Endometrial microvascular endothelial cells (primary cell): ENCODE measurements around the gene ALDH1A1. TPM values are rescaled to one million over a fixed set of nuclear protein-coding genes. Genes with fewer than 3 reads are reported as not detected.

Source experiments
- in situ Hi-C: cut with HindIII; loops from 2 replicates; pipeline ENCODE4 v1.10.0; 2017; ENCODE audit warnings: low sequenced_read_pairs, low pct_unique_long_range_greater_than_20kb; ENCODE audit errors: inconsistent ontology term
- total RNA-seq: library from RNA; depleted of rRNA; stranded (reverse); fragments of >200 nt; gene quantifications from one replicate; pipeline ENCODE4 v1.2.3, GENCODE V29; 2015; ENCODE audit errors: inconsistent ontology term

Gene ALDH1A1
- total RNA-seq, 1 donor from 2014 or later, result 8.9 TPM

DNA sequence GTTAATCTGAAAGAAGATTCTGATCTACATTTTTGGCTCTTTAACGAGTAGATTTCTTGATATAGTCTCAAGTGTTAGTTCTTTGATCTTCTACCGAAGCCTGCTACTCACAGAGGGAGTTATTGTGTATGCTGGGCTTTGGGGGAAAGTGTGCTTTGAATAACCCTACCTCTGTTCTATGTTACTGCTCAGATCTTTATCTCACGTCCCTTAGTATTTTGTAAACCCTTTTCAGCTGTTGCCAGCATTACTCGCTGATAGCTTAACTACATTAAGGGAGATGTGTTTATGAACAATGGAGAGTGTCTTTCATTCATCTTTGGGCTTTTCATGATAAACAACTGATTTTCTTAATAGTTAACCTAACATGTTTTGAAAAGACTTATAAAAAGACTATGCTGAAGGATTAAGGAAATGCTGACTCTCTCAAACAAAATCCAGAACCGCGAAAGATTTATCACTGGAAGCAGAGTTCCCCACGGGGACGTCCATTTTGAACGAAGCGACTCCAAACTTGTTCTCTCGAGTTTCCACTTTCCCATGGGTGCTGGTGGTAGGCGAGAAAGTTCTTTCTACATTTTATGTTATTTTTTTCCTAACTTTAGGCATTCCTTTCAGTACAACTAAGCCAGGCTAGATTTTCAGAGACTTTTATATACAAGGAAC is 27.9 kb upstream of the ALDH1A1 start:
- in situ Hi-C loops, result no loop called here

DNA sequence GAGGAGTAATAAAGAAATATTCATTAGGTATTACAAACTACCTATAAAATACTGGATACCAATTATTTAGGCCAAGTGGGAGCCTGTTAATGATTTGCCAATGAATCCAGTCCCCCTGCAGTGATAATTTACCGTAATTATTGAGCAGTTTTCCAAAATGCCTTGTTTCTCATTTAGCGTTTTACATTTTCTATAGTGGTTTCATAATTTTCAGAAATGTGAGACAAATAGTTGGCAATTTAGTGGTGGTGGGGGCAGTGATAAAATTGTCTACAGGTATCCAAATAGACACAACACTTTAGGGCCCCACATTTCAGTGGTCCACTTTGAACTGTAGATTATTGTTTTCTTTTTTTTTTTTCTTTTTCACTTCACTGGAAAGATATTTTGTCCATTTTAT is 27.3 kb upstream of the ALDH1A1 start:
- in situ Hi-C loops, result no loop called here

DNA sequence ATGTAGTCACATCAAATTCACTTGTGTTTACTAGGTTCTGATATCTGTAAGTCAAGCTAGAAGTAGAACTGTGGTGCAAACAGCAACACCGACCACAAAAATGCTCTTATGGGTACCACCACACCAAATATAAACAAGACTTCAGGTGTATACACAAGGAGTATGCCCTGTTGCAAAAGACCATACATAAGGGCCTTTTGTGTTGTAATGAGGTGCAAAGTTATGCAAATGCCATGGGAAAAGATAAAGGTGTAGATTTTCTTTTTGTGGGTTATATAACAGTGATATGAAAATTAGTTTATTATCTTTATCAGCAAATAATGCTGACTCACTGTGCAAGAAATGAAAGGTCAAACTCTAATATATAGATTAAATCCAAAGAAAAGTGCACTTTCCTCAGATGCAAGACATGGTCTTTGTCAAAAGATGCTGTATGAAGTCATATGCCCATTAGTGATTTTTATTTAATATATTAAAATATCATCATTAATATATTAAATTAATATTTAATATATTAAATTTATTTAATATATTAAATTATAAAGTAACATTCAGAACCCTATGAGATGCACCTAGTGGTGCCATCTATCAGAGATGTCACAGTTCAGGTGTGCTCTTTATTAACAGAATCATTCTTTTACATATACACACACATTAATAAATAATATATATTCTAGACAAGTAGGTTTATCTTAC is 26.7 kb upstream of the ALDH1A1 start:
- in situ Hi-C loops, result no loop called here

DNA sequence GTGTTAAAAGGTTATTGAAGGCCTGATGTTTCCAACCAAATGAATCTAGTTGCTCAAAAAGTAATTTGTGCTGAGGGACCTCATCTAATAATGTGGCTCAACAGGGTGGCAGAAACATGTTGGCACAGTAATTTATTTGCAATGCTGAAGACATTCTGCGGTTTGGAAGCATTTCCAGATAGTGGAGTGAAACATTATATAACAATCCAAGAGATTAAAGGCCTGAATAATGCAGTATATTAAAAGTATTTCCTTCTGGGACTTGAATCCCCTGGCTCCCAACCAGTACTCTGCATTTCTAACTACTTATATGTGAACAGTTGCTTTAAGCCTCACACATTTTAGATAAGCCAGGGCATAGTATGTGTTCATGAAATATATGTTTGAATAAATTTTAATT is 25.9 kb upstream of the ALDH1A1 start:
- in situ Hi-C loops, result no loop called here

DNA sequence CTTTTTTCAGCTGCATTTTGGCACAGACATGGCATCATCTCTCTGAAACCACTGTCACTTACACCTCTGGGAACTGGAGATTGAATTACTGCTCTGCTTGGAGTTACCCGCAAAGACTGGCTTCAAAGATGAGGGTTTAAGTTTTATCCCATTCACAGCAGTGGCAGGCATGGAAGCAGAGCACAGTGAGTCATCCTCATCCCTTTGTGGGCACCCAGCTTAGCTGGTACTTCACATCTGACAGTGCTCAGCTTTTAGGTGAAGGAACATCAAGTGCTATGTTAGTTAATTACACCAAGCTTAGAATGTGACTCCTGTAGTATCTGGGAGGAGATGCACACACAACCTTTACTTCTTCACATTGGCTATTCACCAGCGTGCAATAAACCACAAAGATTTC is 24.8 kb upstream of the ALDH1A1 start:
- in situ Hi-C loops, result no loop called here

DNA sequence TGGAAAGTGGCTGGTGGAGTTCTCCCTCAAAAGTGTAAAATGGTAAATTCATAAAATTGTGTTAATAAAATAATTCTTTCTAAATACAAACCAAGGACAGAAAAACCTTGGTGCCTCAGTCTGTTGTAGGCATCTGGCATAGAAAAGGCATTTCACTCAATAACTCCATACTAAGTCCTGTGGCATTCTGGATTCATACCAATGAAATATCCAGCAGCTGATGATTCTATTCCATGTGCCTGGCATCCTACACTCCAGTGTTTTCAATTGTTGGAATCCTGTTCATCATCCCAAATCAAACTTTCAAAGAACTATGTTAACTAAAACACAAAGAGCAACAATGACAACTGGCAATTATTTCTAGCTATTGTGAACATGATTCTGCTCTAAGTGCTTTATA is 21.6 kb upstream of the ALDH1A1 start:
- in situ Hi-C loops, result no loop called here

DNA sequence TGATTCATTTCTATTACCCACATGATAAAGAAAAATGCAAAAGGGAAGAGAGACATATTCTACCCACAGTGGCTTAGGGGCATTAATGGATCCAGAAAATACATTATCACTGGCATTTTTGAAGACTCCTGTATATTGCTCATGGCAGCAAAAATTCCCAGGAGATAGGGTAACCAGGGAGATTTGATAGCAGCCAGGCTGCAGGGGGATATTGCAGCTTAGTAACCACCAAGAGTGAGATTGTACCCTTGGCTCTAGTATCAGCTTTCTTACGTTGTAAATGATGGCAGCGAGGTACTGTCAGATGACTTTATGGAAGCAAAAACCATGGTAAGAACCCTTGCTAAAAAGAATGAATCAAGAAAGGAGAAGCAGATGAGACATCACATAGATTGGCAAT is 19.8 kb upstream of the ALDH1A1 start:
- in situ Hi-C loops, result no loop called here

DNA sequence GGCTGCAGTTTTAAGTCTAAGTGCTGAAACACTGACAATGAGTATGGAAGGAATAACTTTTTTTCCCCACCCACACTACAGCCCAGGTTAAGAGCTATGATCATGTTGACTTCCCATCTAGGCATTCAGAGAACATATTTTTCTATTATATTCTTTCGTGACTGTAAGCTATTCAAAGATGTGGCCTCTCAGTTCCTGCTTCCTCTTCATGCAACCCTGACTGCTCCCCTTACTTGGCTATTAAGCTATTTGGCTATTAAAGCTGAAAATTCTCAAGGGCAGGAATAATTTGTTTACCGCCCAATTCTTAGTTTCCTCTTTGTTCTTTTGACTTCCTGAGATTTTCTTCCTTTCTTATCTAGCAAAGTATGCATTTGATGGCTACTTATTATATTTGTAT is 18.6 kb upstream of the ALDH1A1 start:
- in situ Hi-C loops, result no loop called here

DNA sequence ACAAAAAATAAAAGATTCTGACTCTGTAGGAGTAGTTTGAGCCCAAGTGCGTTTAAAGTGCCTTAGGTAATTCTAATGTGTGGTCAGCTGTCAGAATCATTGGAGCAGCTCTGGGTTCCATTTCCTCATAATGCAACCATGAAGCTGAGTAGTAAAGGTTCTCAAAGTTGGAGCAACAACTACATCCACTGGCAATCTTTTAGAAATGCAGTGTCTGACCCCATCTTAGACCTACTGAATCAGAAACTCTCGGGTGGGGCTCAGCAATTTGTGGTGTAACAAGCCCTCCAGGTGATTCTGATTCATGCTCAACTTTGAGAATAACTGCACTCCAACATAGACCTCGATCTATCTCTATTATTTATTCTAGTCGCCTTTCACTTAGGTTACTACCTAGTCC is 7.6 kb upstream of the ALDH1A1 start:
- in situ Hi-C loops, result no loop called here

DNA sequence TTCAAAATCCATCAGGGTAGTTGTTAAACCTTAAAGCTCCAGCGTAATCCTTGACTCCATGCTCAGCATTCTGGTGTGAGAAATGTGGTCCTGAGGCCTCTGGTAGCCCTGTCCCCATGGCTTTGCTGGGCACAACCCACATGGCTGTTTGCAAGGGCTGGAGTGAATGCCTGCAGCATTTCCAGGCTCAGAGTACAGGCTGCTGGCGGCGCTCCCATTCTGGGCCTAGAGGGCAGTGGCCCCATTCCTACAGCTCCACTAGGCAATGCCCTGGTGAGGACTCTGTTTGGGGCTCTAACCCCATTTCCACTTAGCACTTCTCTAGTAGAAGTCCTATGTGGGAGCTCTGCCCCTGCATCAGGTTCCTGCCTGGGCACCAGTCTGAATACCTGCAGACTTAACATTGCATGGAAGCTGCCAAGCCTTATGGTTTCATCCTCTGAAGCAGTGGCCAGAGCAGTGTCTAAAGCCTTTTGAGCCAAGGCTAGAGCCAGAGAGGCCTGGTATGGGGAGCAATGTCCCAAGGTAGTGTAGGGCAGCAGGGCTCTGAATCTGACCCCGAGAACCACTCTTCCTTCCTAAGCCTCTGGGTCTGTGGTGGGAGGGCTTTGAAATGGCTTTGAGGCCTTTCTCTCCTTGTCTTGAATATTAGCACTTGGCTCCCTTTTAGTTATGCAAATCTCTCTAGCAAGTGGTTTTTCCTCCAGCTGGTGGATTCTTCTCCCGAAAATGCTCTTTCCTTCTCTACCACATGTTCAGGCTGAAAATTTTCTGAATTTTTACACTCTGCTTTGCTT is 5.8 kb upstream of the ALDH1A1 start:
- in situ Hi-C loops, result no loop called here

DNA sequence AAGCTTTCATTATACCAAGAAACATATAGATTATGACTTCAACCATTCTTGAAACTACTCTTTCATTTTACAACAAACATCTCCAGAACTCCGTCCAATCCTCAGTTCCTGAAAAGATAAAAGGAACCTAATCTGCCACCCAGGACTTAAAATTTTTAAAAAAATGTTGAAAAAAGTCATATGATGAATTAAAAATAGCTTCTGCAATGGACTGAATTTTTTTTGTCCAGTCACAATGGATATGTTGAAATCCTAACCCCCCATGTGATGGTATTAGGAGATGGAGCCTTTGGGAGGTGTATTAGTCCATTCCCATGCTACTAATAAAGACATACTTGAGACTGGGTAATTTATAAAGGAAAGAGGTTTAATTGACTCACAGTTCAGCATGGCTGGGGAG is 2.7 kb upstream of the ALDH1A1 start:
- in situ Hi-C loops, result no loop called here

DNA sequence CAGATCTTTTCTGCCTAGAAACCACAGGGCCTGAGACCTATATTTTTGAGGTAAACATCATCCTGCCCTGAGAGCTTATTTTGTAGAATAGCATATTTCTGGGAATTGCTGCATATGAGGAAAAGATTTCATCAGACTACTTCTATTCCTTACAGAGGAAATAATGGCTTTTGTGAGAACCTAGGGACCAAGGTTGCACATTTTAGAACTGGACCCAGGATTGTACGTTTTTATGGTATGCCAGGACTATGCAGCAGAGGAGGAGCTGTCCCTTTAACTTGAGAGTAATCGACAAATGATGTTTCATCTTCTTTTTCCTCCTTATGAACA is 2.2 kb upstream of the ALDH1A1 start:
- in situ Hi-C loops, result no loop called here

DNA sequence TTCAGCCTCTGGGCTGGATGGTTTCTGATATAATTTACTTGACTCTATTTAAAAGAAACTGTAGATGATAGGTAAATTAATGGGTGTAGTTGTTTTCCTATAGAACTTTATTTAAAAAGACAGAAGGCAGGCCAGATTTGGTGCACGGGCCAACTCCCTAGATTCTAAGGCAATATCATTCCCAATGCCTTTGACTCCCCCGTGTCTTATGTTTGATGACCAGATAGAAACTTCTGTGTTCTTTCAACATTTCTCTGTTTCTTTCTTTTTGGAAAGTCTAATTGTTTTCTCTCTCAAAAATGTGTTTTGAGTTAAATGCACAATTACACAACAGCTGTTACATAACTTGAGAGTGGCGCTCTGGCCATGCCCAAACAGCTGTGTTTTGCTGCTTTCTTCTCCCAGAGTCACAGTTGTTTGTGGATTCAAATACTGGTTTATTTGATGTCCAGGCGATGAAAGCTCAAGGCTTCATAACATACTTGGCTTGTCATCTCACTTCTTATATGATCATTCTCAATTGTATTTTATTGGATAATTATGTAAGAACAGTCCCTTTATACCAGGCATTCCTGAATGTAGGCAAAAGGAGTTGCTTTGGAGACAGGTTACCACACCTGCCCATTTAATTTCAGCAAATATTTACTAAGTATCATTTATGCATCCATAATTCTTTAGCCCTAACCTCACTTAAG is 1.7 kb upstream of the ALDH1A1 start:
- in situ Hi-C loops, result no loop called here

DNA sequence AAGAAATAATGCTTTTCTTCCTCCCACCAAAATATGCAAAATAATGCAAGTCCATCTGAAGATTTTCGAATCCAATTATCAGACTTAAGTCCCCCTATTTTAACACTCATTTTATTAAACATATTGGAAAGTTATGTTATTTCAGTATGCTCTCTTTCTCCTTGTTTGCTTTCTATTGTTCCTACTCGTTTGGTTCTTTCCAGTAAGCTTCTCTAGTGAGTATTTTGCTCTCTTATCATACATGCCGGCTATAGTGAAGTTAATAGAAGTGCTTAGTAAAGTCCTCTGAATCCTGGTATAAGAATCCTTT is 517 bp downstream of the ALDH1A1 start:
- in situ Hi-C loops, result no loop called here

DNA sequence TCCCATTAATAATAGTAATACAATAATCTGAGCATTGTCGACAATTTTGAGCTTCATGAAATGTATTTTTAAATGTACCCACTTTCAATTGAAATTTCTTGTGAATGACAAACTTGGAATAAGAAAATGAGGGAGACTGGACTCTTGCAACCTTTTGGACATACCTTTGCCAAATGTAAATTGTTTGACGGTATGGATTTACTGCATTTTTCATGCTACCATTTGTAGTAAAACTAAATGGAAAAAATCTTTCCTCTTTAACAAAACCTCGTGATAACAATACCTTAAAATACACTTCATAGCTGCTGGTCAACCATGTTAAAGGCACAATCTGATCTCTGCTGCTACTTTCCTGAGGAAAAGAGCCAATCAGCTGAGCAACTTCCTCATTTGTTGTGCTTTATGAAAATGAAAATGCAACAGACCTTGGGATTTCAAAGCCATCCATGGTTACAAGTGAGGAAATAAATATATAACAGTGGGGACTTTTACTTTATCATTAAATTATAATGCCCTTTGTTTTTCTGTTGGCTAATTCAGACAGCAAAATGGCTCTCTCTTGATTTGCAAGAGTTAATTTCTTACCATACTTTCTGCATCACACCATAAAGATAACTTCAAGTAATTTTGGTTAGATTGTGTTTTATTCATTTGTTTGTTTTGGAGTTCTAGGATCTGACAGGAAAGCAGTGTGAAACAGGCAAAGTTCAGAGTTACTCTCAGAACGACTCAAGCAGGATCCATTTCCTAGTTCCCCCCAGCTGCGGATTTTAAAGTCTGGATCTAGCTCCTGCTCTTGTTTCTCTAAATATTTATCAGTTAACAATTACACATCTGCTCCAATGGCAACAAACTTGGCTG is 1.1 kb downstream of the ALDH1A1 start:
- in situ Hi-C loops, result no loop called here

DNA sequence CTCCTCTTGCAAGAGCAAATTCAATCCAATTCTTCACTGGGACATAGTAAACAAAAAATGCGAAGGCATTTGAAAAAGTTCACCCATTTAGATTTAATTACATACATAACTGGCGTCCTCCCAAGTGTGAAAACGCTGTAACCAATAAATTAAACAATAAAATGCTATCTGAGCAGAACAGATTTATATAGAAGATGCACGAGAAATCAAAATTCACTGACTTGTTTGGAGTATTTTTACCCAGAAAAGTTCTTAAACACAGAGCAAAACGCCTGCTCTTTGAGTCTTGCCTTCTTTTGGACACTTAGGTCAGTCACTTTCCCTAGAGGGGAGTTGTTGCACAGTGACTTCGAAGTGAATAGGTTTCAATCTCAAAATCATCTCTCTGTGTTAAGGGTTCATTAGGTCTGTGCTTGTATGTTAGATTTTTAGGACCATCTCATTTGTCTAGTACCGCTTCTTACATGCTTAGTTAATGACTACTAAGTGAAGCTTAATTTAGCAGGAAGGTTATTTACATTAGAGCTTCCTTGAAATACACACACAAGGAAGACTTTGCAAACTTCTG is 1.9 kb downstream of the ALDH1A1 start:
- in situ Hi-C loops, result no loop called here

DNA sequence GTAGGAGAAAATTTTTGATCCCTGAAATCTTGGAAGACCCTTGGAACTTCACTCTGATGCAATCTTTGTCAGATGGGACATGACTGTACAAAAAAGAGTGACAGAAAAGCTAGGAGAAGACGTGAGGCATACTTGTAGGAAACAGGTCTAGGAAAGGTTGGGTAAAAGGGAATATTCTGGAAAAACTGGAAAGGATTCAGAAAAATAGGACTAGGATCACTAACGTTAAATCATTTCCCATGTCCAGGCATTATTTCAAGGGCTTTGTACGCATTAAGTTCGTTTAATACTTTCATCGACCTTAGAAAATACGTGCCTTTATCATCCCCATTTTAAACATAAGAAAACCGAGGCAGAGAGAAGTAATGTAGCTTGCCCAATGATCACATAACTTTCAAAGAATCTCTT is 2.9 kb downstream of the ALDH1A1 start:
- in situ Hi-C loops, result no loop called here

DNA sequence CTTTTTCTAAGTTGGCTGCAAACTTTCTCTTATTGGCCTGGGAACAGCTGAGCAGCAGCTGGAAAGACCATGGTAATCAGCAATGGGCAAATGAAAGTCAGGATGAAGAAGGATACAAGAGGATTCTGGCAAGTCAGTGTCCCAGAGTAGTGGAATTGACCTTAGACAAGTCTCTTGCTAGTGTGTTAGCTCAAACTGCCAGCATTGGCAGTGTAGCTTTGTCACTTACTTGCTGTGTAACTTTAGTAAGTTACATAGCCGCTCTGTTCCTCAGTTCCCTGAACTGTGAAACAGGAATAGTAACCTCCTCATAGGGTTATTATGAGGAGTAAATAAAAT is 3.6 kb downstream of the ALDH1A1 start:
- in situ Hi-C loops, result no loop called here
